ENCODE results near the gene GZF1. TPM values are rescaled to one million over a fixed set of nuclear protein-coding genes. Genes with fewer than 3 reads are reported as not detected.

GZF1 gene
- total RNA-seq, 2 donors from 2014 or later, result 12.2 to 15.5 TPM

DNA sequence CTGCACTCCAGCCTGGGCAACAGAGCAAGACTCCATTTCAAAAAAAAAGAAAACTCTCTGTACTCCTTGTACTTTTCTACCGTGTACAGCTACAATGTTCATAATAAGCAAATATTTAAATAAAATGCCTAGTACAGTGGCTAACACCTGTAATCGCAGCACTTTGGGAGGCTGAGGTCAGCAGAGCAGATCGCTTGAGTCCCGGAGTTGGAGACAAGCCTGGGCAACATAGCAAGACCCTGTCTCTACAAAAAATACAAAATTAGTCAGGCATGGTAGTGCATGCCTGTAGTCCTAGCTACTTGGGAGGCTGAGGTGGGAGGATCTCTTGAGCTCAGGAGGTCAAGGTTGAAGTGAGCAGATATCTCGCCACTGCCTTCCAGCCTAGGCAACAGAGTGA lies 53.6 kb downstream of the GZF1 start:
- Mint-ChIP-seq H3K9me3 (no peaks in the 10 kb centered on the region), H3K27ac (no peak overlapping the region), H3K36me3 (ENCODE audit: low read depth) (peaks cover 6% of the 10 kb centered on the region), H3K27me3 (ENCODE audit: insufficient read depth) (no peaks in the 10 kb centered on the region), H3K4me1 (peaks cover 30% of the 10 kb centered on the region), H3K4me3 (no peak overlapping the region)
- Histone ChIP-seq H3K4me3 (ENCODE audit: low read length) (no peak overlapping the region), H3K9me3 (ENCODE audit: control insufficient read depth, low read length) (no peaks in the 10 kb centered on the region), H3K36me3 (ENCODE audit: control insufficient read depth, insufficient read depth, low read length) (no peaks in the 10 kb centered on the region), H3K4me1 (ENCODE audit: control insufficient read depth, insufficient read depth, low read length) (peaks cover 3% of the 10 kb centered on the region), H3K27me3 (ENCODE audit: control insufficient read depth, insufficient read depth, low read length, poor library complexity, severe bottlenecking) (no peaks in the 10 kb centered on the region), H3K27ac (ENCODE audit: low read depth, low read length) (no peak overlapping the region), H3K9ac (ENCODE audit: extremely low read depth, low read length, poor library complexity, severe bottlenecking) (no peak overlapping the region)
- WGBS, 2 experiments (ENCODE audit: insufficient coverage in 1 of 2, insufficient read length in 1 of 2), result 93 to 96% methylated on average over 4 to 5 of the region's 5 CpGs
- no peak for DNase-seq
- TF ChIP-seq, protein P1, sequence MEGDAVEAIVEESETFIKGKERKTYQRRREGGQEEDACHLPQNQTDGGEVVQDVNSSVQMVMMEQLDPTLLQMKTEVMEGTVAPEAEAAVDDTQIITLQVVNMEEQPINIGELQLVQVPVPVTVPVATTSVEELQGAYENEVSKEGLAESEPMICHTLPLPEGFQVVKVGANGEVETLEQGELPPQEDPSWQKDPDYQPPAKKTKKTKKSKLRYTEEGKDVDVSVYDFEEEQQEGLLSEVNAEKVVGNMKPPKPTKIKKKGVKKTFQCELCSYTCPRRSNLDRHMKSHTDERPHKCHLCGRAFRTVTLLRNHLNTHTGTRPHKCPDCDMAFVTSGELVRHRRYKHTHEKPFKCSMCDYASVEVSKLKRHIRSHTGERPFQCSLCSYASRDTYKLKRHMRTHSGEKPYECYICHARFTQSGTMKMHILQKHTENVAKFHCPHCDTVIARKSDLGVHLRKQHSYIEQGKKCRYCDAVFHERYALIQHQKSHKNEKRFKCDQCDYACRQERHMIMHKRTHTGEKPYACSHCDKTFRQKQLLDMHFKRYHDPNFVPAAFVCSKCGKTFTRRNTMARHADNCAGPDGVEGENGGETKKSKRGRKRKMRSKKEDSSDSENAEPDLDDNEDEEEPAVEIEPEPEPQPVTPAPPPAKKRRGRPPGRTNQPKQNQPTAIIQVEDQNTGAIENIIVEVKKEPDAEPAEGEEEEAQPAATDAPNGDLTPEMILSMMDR (conservative IDR thresholded peaks at IDR 0.05), result no peak

DNA sequence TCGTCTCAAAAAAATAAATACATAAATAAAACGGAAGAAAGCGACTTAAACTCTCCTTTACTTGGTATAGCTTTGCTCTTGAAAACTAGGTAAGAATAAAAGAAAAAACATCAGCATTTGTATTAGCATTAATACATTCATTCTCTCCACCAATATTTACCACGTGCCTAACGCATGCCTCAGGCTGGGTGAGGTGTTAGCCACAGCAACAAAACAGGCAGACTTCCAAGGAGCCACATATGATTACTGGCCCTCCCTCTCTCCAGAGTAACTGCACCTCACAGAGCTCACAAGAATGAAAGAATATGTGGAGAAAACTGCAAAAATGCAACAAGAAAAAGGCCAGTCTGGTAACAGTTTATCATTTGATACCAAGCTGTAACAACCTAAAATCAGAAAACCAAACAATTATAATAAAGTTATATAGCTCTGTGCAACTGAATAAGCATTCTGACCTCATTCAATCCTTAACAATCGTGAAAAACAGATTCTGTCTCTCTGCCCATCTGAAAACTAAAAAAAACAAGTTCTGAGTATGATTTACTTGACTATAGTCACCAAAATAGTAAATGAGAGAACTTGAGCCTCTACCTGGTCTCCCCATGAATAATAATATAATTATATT lies 54.1 kb downstream of the GZF1 start:
- Histone ChIP-seq H3K9me3 (ENCODE audit: control insufficient read depth, low read length) (no peaks in the 10 kb centered on the region), H3K4me3 (ENCODE audit: low read length) (no peak overlapping the region), H3K4me1 (ENCODE audit: control insufficient read depth, insufficient read depth, low read length) (peaks cover 3% of the 10 kb centered on the region), H3K27ac (ENCODE audit: low read depth, low read length) (no peak overlapping the region), H3K36me3 (ENCODE audit: control insufficient read depth, insufficient read depth, low read length) (no peaks in the 10 kb centered on the region), H3K9ac (ENCODE audit: extremely low read depth, low read length, poor library complexity, severe bottlenecking) (no peak overlapping the region), H3K27me3 (ENCODE audit: control insufficient read depth, insufficient read depth, low read length, poor library complexity, severe bottlenecking) (no peaks in the 10 kb centered on the region)
- no peak for DNase-seq
- Mint-ChIP-seq H3K4me1 (peaks cover 30% of the 10 kb centered on the region), H3K36me3 (ENCODE audit: low read depth) (peaks cover 6% of the 10 kb centered on the region), H3K4me3 (no peak overlapping the region), H3K27ac (no peak overlapping the region), H3K27me3 (ENCODE audit: insufficient read depth) (no peaks in the 10 kb centered on the region), H3K9me3 (no peaks in the 10 kb centered on the region)
- WGBS, 2 experiments (ENCODE audit: insufficient coverage in 1 of 2, insufficient read length in 1 of 2), result 94% methylated on average over 6 of the region's 6 CpGs; no CpG with 5 or more reads in 1 of the 2 experiments
- TF ChIP-seq, protein P1 (conservative IDR thresholded peaks at IDR 0.05), result no peak

DNA sequence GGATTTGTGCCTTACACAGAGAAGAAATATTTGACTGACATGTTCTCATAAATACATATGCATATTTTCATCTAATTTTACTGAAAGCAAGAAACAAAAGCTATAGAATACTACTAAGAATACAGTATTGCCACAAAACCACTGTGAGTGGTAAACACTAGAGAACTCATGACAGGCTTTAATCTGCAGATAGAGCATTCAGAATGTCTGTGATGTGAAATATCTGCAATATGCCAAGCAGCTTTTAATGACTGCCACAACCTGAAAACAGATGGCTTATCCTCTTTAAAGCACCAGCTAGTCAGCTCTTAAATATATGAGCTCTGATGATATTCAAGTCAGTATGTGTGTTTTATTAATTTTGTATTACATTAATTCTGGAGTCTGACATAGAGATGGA lies 55.9 kb downstream of the GZF1 start:
- H3K4me3 ChIP-seq (ENCODE audit: low read length), result no peak overlapping the region
- TF ChIP-seq, protein P1 (conservative IDR thresholded peaks at IDR 0.05), result no peak
- Mint-ChIP-seq H3K4me1 (peaks cover 23% of the 10 kb centered on the region), H3K36me3 (ENCODE audit: low read depth) (peaks cover 6% of the 10 kb centered on the region), H3K4me3 (no peak overlapping the region), H3K9me3 (no peaks in the 10 kb centered on the region), H3K27ac (no peak overlapping the region), H3K27me3 (ENCODE audit: insufficient read depth) (no peaks in the 10 kb centered on the region)
- no peaks in the 10 kb centered on the region for H3K9me3 ChIP-seq (ENCODE audit: control insufficient read depth, low read length)
- DNase-seq, result no peak
- no peaks in the 10 kb centered on the region for H3K27me3 ChIP-seq (ENCODE audit: control insufficient read depth, insufficient read depth, low read length, poor library complexity, severe bottlenecking)
- H3K36me3 ChIP-seq (ENCODE audit: control insufficient read depth, insufficient read depth, low read length), result no peaks in the 10 kb centered on the region
- no peak overlapping the region for H3K27ac ChIP-seq (ENCODE audit: low read depth, low read length)
- H3K4me1 ChIP-seq (ENCODE audit: control insufficient read depth, insufficient read depth, low read length), result peaks cover 3% of the 10 kb centered on the region
- H3K9ac ChIP-seq (ENCODE audit: extremely low read depth, low read length, poor library complexity, severe bottlenecking), result no peak overlapping the region

Data from endodermal cell (in vitro differentiated cells).